Measurements from ENCODE around the gene ADH1C. TPM values are rescaled to one million over a fixed set of nuclear protein-coding genes. Genes with fewer than 3 reads are reported as not detected.

Gene ADH1C
- 10 to 100 TPM in 1 of 2 donors, 1 to 10 TPM in 1; 1.7 to 14.5 TPM for total RNA-seq

GRCh38 chr4:99352602-99353537 lies at the start of gene ADH1C:
Gene ADH1C, minus strand, starts transcription at chr4:99352746. Its CDS starts 71 bp downstream, at chr4:99352675.
- H3K4me3 ChIP-seq = no peak within 1 kb of the TSS
- no peaks in the 10 kb centered on the region for H3K4me1 ChIP-seq (replicated peaks)

GRCh38 chr4:99400831-99401230 lies 48.3 kb upstream of the ADH1C start:
- Histone ChIP-seq H3K4me1 (replicated peaks) (no peaks in the 10 kb centered on the region), H3K27ac (no peak overlapping the region), H3K27me3 (replicated peaks; ENCODE audit: insufficient read depth) (no peaks in the 10 kb centered on the region), H3K9me3 (no peaks in the 10 kb centered on the region), H3K4me3 (no peak overlapping the region), H3K36me3 (no peaks in the 10 kb centered on the region)
- no peak for DNase-seq (ENCODE audit: low spot score)
- intact Hi-C loops (cut with DNase I) = loop anchor here (5.0 kb wide), 1 partner anchor 99 kb away; no protein-coding TSS in a partner anchor
- TF ChIP-seq POLR2AphosphoS5 (IDR thresholded peaks at IDR 0.05) = no peak
- TF ChIP-seq POLR2A (IDR thresholded peaks at IDR 0.05) = no peak
- TF ChIP-seq CTCF (IDR thresholded peaks at IDR 0.05) = no peak

More at GRCh38 chr4:99352602-99353537, at the start of gene ADH1C:
- no peaks in the 10 kb centered on the region for H3K9me3 ChIP-seq
- intact Hi-C loops (cut with DNase I) = no loop called here
- H3K27me3 ChIP-seq (replicated peaks; ENCODE audit: insufficient read depth) = no peaks in the 10 kb centered on the region
- peak within 1 kb of the TSS; percentile 51 to 59 for H3K27ac ChIP-seq
- WGBS = 27% methylated on average over 10 of the region's 10 CpGs
- no peaks in the 10 kb centered on the region for H3K36me3 ChIP-seq
- peak; percentile 9 for DNase-seq (ENCODE audit: low spot score)
- TF ChIP-seq POLR2A (IDR thresholded peaks at IDR 0.05) (no peak), POLR2AphosphoS5 (IDR thresholded peaks at IDR 0.05) (peak; percentile 62)

GRCh38 chr4:99399017-99399416 lies 46.5 kb upstream of the ADH1C start:
- no peaks in the 10 kb centered on the region for H3K27me3 ChIP-seq (replicated peaks; ENCODE audit: insufficient read depth)
- H3K4me1 ChIP-seq (replicated peaks) = no peaks in the 10 kb centered on the region
- H3K36me3 ChIP-seq = no peaks in the 10 kb centered on the region
- TF ChIP-seq CTCF (IDR thresholded peaks at IDR 0.05) = no peak
- TF ChIP-seq POLR2AphosphoS5 (IDR thresholded peaks at IDR 0.05) = no peak
- no peak for TF ChIP-seq POLR2A (IDR thresholded peaks at IDR 0.05)
- no peak overlapping the region for H3K4me3 ChIP-seq
- 33% methylated on average over 1 of the region's 1 CpG for WGBS
- no peaks in the 10 kb centered on the region for H3K9me3 ChIP-seq
- intact Hi-C loops (cut with DNase I) = no loop called here
- no peak for DNase-seq (ENCODE audit: low spot score)
- H3K27ac ChIP-seq = no peak overlapping the region

GRCh38 chr4:99395595-99396364 lies 43.2 kb upstream of the ADH1C start:
- 65% methylated on average over 3 of the region's 3 CpGs for WGBS
- H3K36me3 ChIP-seq = no peaks in the 10 kb centered on the region

More at GRCh38 chr4:99395595-99396364, 43.2 kb upstream of the ADH1C start:
- intact Hi-C loops (cut with DNase I) = no loop called here
- no peaks in the 10 kb centered on the region for H3K4me1 ChIP-seq (replicated peaks)
- no peaks in the 10 kb centered on the region for H3K9me3 ChIP-seq
- H3K27ac ChIP-seq = peak overlapping the region in 1 of 2 donors; percentile 38
- no peak for DNase-seq (ENCODE audit: low spot score)
- no peak overlapping the region for H3K4me3 ChIP-seq
- TF ChIP-seq POLR2AphosphoS5 (IDR thresholded peaks at IDR 0.05) (no peak), CTCF (IDR thresholded peaks at IDR 0.05) (no peak), POLR2A (IDR thresholded peaks at IDR 0.05) (no peak)
- no peaks in the 10 kb centered on the region for H3K27me3 ChIP-seq (replicated peaks; ENCODE audit: insufficient read depth)

Data from prostate gland (tissue), 2 donors.